ENCODE measurements around the gene ASCC1.

DNA sequence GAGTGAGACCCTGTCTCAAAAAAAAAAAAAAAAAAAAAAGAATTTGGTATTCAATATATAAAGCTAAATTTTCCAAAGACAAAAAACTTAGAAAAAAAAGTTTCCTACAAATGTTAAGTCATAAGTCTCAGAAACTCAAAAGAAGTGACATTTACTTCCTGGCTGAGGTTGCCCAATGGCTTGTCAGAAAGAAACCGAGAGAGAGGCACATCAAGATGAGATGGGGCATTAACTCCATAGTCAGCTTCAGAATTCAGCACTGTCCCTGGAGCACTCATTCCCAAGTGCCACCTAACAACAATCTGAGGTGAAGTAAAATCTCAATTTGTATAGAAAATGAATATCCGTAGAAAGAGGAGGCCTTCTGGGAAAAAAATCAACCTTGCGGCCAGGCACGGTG lies 120.9 kb downstream of the ASCC1 start:
- TF ChIP-seq, protein P1, sequence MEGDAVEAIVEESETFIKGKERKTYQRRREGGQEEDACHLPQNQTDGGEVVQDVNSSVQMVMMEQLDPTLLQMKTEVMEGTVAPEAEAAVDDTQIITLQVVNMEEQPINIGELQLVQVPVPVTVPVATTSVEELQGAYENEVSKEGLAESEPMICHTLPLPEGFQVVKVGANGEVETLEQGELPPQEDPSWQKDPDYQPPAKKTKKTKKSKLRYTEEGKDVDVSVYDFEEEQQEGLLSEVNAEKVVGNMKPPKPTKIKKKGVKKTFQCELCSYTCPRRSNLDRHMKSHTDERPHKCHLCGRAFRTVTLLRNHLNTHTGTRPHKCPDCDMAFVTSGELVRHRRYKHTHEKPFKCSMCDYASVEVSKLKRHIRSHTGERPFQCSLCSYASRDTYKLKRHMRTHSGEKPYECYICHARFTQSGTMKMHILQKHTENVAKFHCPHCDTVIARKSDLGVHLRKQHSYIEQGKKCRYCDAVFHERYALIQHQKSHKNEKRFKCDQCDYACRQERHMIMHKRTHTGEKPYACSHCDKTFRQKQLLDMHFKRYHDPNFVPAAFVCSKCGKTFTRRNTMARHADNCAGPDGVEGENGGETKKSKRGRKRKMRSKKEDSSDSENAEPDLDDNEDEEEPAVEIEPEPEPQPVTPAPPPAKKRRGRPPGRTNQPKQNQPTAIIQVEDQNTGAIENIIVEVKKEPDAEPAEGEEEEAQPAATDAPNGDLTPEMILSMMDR (IDR thresholded peaks at IDR 0.05; ENCODE audit: low read length), result no peak
- no peak for TF ChIP-seq EZH2 (optimal IDR thresholded peaks at IDR 0.05; ENCODE audit: low read depth, low read length)
